ENCODE measurements around the gene GFI1. TPM values are rescaled to one million over a fixed set of nuclear protein-coding genes. Genes with fewer than 3 reads are reported as not detected.

The GFI1 gene
- total RNA-seq, 4 donors from 2014 or later, result not detected

GRCh38 chr1:92516574-92516973 lies 29.8 kb upstream of the GFI1 start:
- intact Hi-C loops (cut with DNase I; ENCODE audit: low total_unique reads), result no loop called here
- TF ChIP-seq CTCF (IDR thresholded peaks at IDR 0.05 in 4 of 5, conservative IDR thresholded peaks at IDR 0.05 in 1 of 5) (no peak), POLR2A (IDR thresholded peaks at IDR 0.05) (no peak)
- ATAC-seq, result no peak

GRCh38 chr1:92515796-92516201 lies 29.1 kb upstream of the GFI1 start:
- intact Hi-C loops (cut with DNase I; ENCODE audit: low total_unique reads) (no loop called here), in situ Hi-C loops (cut with MboI; ENCODE audit: low sequenced_read_pairs in 4 of 4) (no loop called here)
- H3K9me3 ChIP-seq, result no peaks in the 10 kb centered on the region
- H3K36me3 ChIP-seq, result no peaks in the 10 kb centered on the region
- no peaks in the 10 kb centered on the region for H3K27me3 ChIP-seq
- ATAC-seq, result no peak
- H3K4me3 ChIP-seq, result no peak overlapping the region
- TF ChIP-seq POLR2A (IDR thresholded peaks at IDR 0.05), result no peak
- H3K27ac ChIP-seq, result no peak overlapping the region
- H3K4me1 ChIP-seq, result no peaks in the 10 kb centered on the region
- DNase-seq, result no peak

More at GRCh38 chr1:92516574-92516973, 29.8 kb upstream of the GFI1 start:
- H3K27me3 ChIP-seq, result no peaks in the 10 kb centered on the region
- no peak overlapping the region for H3K4me3 ChIP-seq
- no peaks in the 10 kb centered on the region for H3K36me3 ChIP-seq
- no peak for DNase-seq
- no peaks in the 10 kb centered on the region for H3K9me3 ChIP-seq
- no peaks in the 10 kb centered on the region for H3K4me1 ChIP-seq
- in situ Hi-C loops (cut with MboI; ENCODE audit: low sequenced_read_pairs in 4 of 4), result no loop called here
- H3K27ac ChIP-seq, result no peak overlapping the region

GRCh38 chr1:92511541-92511940 lies 24.8 kb upstream of the GFI1 start:
- no peak overlapping the region for H3K27ac ChIP-seq
- no peaks in the 10 kb centered on the region for H3K36me3 ChIP-seq
- no peak for TF ChIP-seq CTCF (IDR thresholded peaks at IDR 0.05 in 4 of 5, conservative IDR thresholded peaks at IDR 0.05 in 1 of 5)
- TF ChIP-seq POLR2A (IDR thresholded peaks at IDR 0.05), result no peak
- no peak for DNase-seq
- no peaks in the 10 kb centered on the region for H3K9me3 ChIP-seq
- in situ Hi-C loops (cut with MboI; ENCODE audit: low sequenced_read_pairs in 4 of 4) (no loop called here), intact Hi-C loops (cut with DNase I; ENCODE audit: low total_unique reads) (no loop called here)
- H3K4me1 ChIP-seq, result no peaks in the 10 kb centered on the region
- H3K27me3 ChIP-seq, result no peaks in the 10 kb centered on the region
- ATAC-seq, result no peak
- H3K4me3 ChIP-seq, result no peak overlapping the region

GRCh38 chr1:92509619-92510018 lies 22.9 kb upstream of the GFI1 start:
- TF ChIP-seq CTCF (IDR thresholded peaks at IDR 0.05 in 4 of 5, conservative IDR thresholded peaks at IDR 0.05 in 1 of 5) (no peak), POLR2A (IDR thresholded peaks at IDR 0.05) (no peak)
- no peak overlapping the region for H3K4me3 ChIP-seq
- in situ Hi-C loops (cut with MboI; ENCODE audit: low sequenced_read_pairs in 4 of 4), result no loop called here

GRCh38 chr1:92505015-92505692 lies 18.4 kb upstream of the GFI1 start:
- TF ChIP-seq POLR2A (IDR thresholded peaks at IDR 0.05) (no peak), CTCF (IDR thresholded peaks at IDR 0.05 in 4 of 5, conservative IDR thresholded peaks at IDR 0.05 in 1 of 5) (no peak)
- Histone ChIP-seq H3K27ac (no peak overlapping the region), H3K4me1 (no peaks in the 10 kb centered on the region), H3K27me3 (no peaks in the 10 kb centered on the region), H3K36me3 (no peaks in the 10 kb centered on the region), H3K4me3 (no peak overlapping the region), H3K9me3 (no peaks in the 10 kb centered on the region)
- in situ Hi-C loops (cut with MboI; ENCODE audit: low sequenced_read_pairs in 4 of 4), result no loop called here
- ATAC-seq (no peak), DNase-seq (no peak)
- intact Hi-C loops (cut with DNase I; ENCODE audit: low total_unique reads), result no loop called here

More at GRCh38 chr1:92509619-92510018, 22.9 kb upstream of the GFI1 start:
- ATAC-seq, result no peak
- H3K4me1 ChIP-seq, result no peaks in the 10 kb centered on the region
- DNase-seq, result no peak
- H3K27ac ChIP-seq, result no peak overlapping the region
- H3K27me3 ChIP-seq, result no peaks in the 10 kb centered on the region
- no peaks in the 10 kb centered on the region for H3K9me3 ChIP-seq
- intact Hi-C loops (cut with DNase I; ENCODE audit: low total_unique reads), result no loop called here
- H3K36me3 ChIP-seq, result no peaks in the 10 kb centered on the region

Measured in gastrocnemius medialis (tissue), 4 donors.